HEK293T (cell line): ENCODE results near the gene VPS35L.
"Not testable (repeated sequence)": the region's sequence is repeated elsewhere in the genome, so short reads cannot be mapped to it uniquely, and the experiment has no call there.

ENCODE experiments used
- CTCF ChIA-PET: fragments of 350-600 bp; formaldehyde crosslinking; extraction: SDS; loops from one replicate; lab custom pipeline; 2021; ENCODE audit warnings: antibody characterized with exemption, inconsistent platforms; lab: Yijun Ruan, JAX
- POLR2A ChIA-PET: fragments of 350-600 bp; formaldehyde crosslinking; extraction: SDS; loops from one replicate; lab custom pipeline; 2020; ENCODE audit warnings: antibody characterized with exemption, inconsistent platforms; lab: Yijun Ruan, JAX
- DNase-seq: peaks from one replicate; pipeline ENCODE4 v3.0.0; 2012; ENCODE audit warnings: mixed read lengths; ENCODE audit errors: extremely low spot score
- ARNT ChIP-seq: fragments of 450-650 bp; IDR thresholded peaks from 2 replicates; pipeline ENCODE4 v1.6.1; 2017; ENCODE audit warnings: mild to moderate bottlenecking
- BHLHE40 ChIP-seq: fragments of 450-650 bp; IDR thresholded peaks from 2 replicates; pipeline ENCODE4 v1.6.1; 2016; ENCODE audit warnings: mild to moderate bottlenecking, moderate library complexity, borderline replicate concordance
- CTBP1 ChIP-seq: fragments of 450-650 bp; IDR thresholded peaks from 2 replicates; pipeline ENCODE4 v1.6.1; 2016; ENCODE audit warnings: borderline replicate concordance
- ELF4 ChIP-seq: fragments of 450-650 bp; IDR thresholded peaks from 2 replicates; pipeline ENCODE4 v1.6.1; 2017; ENCODE audit warnings: antibody characterized with exemption
- FOXA1 ChIP-seq: fragments of 450-650 bp; IDR thresholded peaks from 2 replicates; pipeline ENCODE4 v1.6.1; 2016; ENCODE audit warnings: mild to moderate bottlenecking
- FOXK2 ChIP-seq: fragments of 450-650 bp; IDR thresholded peaks from 2 replicates; pipeline ENCODE4 v1.6.1; 2016; ENCODE audit warnings: mild to moderate bottlenecking
- FOXM1 ChIP-seq: fragments of 450-650 bp; IDR thresholded peaks from 2 replicates; pipeline ENCODE4 v1.6.1; 2017; ENCODE audit warnings: mild to moderate bottlenecking, borderline replicate concordance
- HDGF ChIP-seq: fragments of 450-650 bp; IDR thresholded peaks from 2 replicates; pipeline ENCODE4 v1.6.1; 2017; ENCODE audit warnings: antibody characterized with exemption, borderline replicate concordance
- L3MBTL2 ChIP-seq: fragments of 450-650 bp; conservative IDR thresholded peaks from 2 replicates; pipeline ENCODE4 v1.6.1; 2016; ENCODE audit warnings: mild to moderate bottlenecking
- LEF1 ChIP-seq: fragments of 450-650 bp; IDR thresholded peaks from 2 replicates; pipeline ENCODE4 v1.6.1; 2017; ENCODE audit warnings: mild to moderate bottlenecking, borderline replicate concordance
- NFRKB ChIP-seq: fragments of 450-650 bp; IDR thresholded peaks from 2 replicates; pipeline ENCODE4 v1.6.1; 2016; ENCODE audit warnings: mild to moderate bottlenecking, moderate library complexity
- PKNOX1 ChIP-seq: fragments of 450-650 bp; IDR thresholded peaks from 2 replicates; pipeline ENCODE4 v1.6.1; 2016
- SP1 ChIP-seq: fragments of 450-650 bp; IDR thresholded peaks from 2 replicates; pipeline ENCODE4 v1.6.1; 2017
- SUZ12 ChIP-seq: fragments of 450-650 bp; IDR thresholded peaks from 2 replicates; pipeline ENCODE4 v1.6.1; 2016; ENCODE audit warnings: mild to moderate bottlenecking
- TARDBP ChIP-seq: fragments of 450-650 bp; IDR thresholded peaks from 2 replicates; pipeline ENCODE4 v1.6.1; 2016
- ZNF384 ChIP-seq: fragments of 450-650 bp; IDR thresholded peaks from 2 replicates; pipeline ENCODE4 v1.6.1; 2016

The VPS35L gene

GRCh38 chr16:19657831-19658230 lies 102.3 kb downstream of the VPS35L start:
- no peak for DNase-seq
- CTCF ChIA-PET: no interaction called here
- POLR2A ChIA-PET: no interaction called here
- TF ChIP-seq CTBP1 (no peak), L3MBTL2 (no peak), BHLHE40 (no peak), PKNOX1 (no peak), ELF4 (no peak), FOXK2 (no peak), HDGF (no peak), FOXA1 (no peak), LEF1 (no peak), ZNF384 (no peak), SUZ12 (no peak), ARNT (no peak), TARDBP (no peak), SP1 (no peak), NFRKB (no peak), FOXM1 (no peak)

DNA sequence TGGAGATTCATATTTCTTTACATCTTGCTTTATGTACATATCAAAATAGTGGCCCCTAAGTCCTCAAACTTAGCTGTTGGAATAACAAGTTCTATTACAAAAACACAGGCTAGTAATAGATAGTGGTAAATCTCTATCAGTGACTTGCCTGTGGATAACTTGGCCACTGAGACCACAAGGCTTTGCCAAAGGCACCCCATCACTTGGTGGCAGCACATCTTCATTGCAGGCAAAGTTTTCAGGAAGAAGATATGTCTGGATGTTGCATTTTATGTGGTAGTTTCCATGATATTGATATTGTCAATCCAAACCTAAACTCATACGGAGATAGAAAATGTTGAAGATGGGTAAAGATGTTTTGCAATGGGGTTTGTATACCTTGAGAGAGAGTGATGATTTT lies 104.1 kb downstream of the VPS35L start:
- ChIA-PET POLR2A (no interaction called here), CTCF (no interaction called here)
- TF ChIP-seq BHLHE40 (no peak), SUZ12 (no peak), HDGF (no peak)
- DNase-seq: no peak

GRCh38 chr16:19660432-19660831 lies 104.9 kb downstream of the VPS35L start:
- ChIA-PET CTCF (no interaction called here), POLR2A (no interaction called here)
- TF ChIP-seq CTBP1 (no peak), SUZ12 (no peak), BHLHE40 (no peak), ARNT (no peak), FOXA1 (no peak), TARDBP (no peak)
- DNase-seq: no peak

DNA sequence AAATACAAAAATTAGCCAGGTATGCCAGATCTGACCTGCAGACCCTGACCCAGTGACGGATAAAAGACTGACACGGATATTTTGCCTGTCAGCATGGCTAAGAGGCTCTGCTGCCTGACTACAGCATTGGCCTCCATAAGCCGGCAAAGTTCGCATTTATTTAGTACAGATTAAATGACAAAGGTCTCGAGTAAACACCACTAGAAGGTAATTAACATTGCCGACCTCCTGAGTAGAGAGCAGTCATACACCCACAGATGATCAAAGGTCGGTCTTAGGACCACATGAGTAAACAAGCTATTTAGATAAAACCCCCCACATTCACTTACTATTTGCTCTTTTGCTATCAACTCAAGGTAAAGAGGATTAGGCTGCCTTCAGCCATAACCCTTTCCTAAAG lies 106.8 kb downstream of the VPS35L start:
- DNase-seq: no peak
- ChIA-PET POLR2A (no interaction called here), CTCF (no interaction called here)
- TF ChIP-seq ELF4 (no peak), L3MBTL2 (no peak), PKNOX1 (no peak), FOXK2 (no peak), SUZ12 (no peak), CTBP1 (no peak), BHLHE40 (no peak), HDGF (no peak), ZNF384 (no peak), SP1 (no peak), FOXA1 (no peak), FOXM1 (no peak), LEF1 (no peak), TARDBP (no peak), NFRKB (no peak), ARNT (no peak)

- DNase-seq: no peak
- POLR2A ChIA-PET: no interaction called here
These were observed 108.7 kb downstream of the VPS35L start for GRCh38 chr16:19664166-19664565.

GRCh38 chr16:19665313-19665712 lies 109.8 kb downstream of the VPS35L start:
- POLR2A ChIA-PET, DNase-seq, CTCF ChIA-PET: not testable (repeated sequence)

More at GRCh38 chr16:19664166-19664565, 108.7 kb downstream of the VPS35L start:
- CTCF ChIA-PET: no interaction called here
- no peak for TF ChIP-seq HDGF
- TF ChIP-seq LEF1: no peak
- no peak for TF ChIP-seq ARNT
- no peak for TF ChIP-seq FOXM1
- TF ChIP-seq FOXA1: no peak
- TF ChIP-seq CTBP1: no peak
- TF ChIP-seq TARDBP: no peak
- TF ChIP-seq L3MBTL2: no peak
- no peak for TF ChIP-seq BHLHE40
- no peak for TF ChIP-seq ZNF384
- no peak for TF ChIP-seq FOXK2
- no peak for TF ChIP-seq SUZ12
- TF ChIP-seq SP1: no peak
- TF ChIP-seq NFRKB: no peak
- TF ChIP-seq ELF4: no peak
- TF ChIP-seq PKNOX1: no peak

DNA sequence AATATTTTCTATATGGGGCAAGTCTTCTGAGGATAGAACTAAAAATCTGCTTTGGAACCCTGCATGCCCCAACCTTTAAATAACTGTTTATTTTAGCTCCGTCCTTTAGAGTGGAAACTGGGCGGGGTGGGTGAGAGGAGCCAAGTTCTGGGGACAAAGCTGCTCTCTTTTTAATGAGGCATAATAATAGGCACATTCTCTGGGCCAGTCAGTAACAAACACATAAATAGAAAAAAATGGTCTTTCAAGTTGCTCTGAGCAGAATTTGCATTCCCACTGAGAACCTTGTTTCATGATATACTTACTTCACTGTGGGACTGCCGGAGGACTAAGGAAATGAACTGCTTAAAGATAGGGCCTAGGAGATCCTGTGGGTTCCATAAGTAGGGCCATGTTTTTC lies 111.0 kb downstream of the VPS35L start:
- no peak for DNase-seq
- ChIA-PET POLR2A (no interaction called here), CTCF (interaction anchor here (0.6 kb wide), 1 partner anchor 11 kb away, joined by 3 read pairs; no protein-coding TSS in a partner anchor)
- TF ChIP-seq PKNOX1 (no peak), FOXM1 (no peak), SP1 (no peak), SUZ12 (no peak), CTBP1 (no peak), LEF1 (no peak), ZNF384 (no peak), TARDBP (no peak), L3MBTL2 (no peak), FOXA1 (no peak), NFRKB (no peak), ELF4 (no peak), FOXK2 (no peak), ARNT (no peak), BHLHE40 (no peak), HDGF (no peak)
